ENCODE results near the gene KDELR3.

The KDELR3 gene

GRCh38 chr22:38467904-38468442, at the start of gene KDELR3:
Gene KDELR3 (plus strand): TSS chr22:38468096. CDS start chr22:38468234, 138 bp downstream.
- DNase-seq: no peak

GRCh38 chr22:38418589-38418988, 49.3 kb upstream of the KDELR3 start:
- no peak for DNase-seq

- DNase-seq: no peak
Measured at GRCh38 chr22:38419121-38419857, 48.6 kb upstream of the KDELR3 start.

- no peak for DNase-seq
Measured at GRCh38 chr22:38419858-38420160, 48.1 kb upstream of the KDELR3 start.

GRCh38 chr22:38420734-38421133, 47.2 kb upstream of the KDELR3 start:
- DNase-seq: no peak

GRCh38 chr22:38422611-38423511, 45.0 kb upstream of the KDELR3 start:
- DNase-seq: no peak

GRCh38 chr22:38423512-38424503, 44.1 kb upstream of the KDELR3 start:
- no peak for DNase-seq

- DNase-seq: no peak
Measured at GRCh38 chr22:38424525-38425080, 43.3 kb upstream of the KDELR3 start.

- no peak for DNase-seq
Measured at GRCh38 chr22:38426628-38427027, 41.3 kb upstream of the KDELR3 start.

GRCh38 chr22:38427465-38427864, 40.4 kb upstream of the KDELR3 start:
- no peak for DNase-seq

GRCh38 chr22:38427940-38428339, 40.0 kb upstream of the KDELR3 start:
- DNase-seq: no peak

GRCh38 chr22:38428714-38429113, 39.2 kb upstream of the KDELR3 start:
- DNase-seq: no peak

GRCh38 chr22:38429499-38430068, 38.3 kb upstream of the KDELR3 start:
- no peak for DNase-seq

- no peak for DNase-seq
Measured at GRCh38 chr22:38431266-38432010, 36.5 kb upstream of the KDELR3 start.

GRCh38 chr22:38432264-38432663, 35.6 kb upstream of the KDELR3 start:
- no peak for DNase-seq

GRCh38 chr22:38433871-38434270, 34.0 kb upstream of the KDELR3 start:
- no peak for DNase-seq

- DNase-seq: no peak
Measured at GRCh38 chr22:38435010-38435409, 32.9 kb upstream of the KDELR3 start.

GRCh38 chr22:38435965-38436364, 31.9 kb upstream of the KDELR3 start:
- DNase-seq: no peak

GRCh38 chr22:38436629-38437395, 31.1 kb upstream of the KDELR3 start:
- no peak for DNase-seq

GRCh38 chr22:38437416-38437815, 30.5 kb upstream of the KDELR3 start:
- DNase-seq: no peak
